ENCODE results near the gene INTS1.
A peak's percentile ranks its signal among the peaks of the same experiment; 100 is the strongest.
"Not testable (repeated sequence)": the region's sequence is repeated elsewhere in the genome, so short reads cannot be mapped to it uniquely, and the experiment has no call there.

INTS1 gene

GRCh38 chr7:1460821-1461645 lies 43.2 kb downstream of the INTS1 start:
- DNase-seq: no peak

DNA sequence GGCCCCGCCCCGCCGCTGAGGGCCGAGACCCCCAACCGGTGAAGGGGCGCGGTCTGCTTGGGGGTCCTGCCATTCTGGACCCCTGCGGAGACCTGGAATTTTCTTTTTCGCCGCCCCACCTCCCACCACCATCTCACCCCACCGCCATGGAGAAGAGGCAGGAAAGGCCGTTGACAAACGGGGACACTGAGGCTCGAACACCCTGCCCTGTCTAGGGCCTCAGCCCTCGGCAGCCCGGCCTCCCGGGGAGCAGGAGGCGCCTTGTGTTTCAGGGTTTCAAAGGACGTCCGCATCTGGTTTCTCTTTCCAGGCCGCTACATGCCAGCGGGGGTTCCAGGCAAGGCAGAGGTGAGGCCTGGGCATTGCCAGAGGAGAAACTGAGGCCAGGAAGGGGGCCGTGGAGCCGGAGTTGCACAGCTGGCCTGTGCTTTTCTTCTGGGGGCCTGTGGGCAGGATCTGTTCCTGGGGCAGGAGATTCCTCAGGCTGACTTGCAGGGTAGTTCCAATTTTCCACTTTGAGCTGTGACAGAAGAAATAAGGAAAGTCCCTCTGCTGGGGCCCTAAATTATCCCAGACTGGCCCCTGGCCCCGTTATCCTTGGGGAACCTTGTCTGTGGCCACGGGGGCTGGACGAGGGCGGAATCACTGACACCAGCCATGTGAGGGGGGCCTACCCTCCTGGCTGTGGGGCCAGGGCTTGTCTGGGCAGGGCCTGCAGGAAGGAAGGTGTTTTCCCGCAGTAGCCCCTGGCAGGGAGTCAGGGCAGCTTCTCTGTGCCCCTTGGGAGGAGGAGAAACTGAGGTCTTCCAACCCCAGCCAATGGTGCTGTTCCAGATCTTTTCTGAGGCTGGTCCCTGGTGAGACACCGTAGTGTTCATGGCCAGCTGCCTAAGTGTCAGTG lies 44.0 kb downstream of the INTS1 start:
- no peak for DNase-seq

- peak; percentile 88 to 92 for DNase-seq
These were observed 44.7 kb downstream of the INTS1 start for GRCh38 chr7:1459512-1459892.

- DNase-seq: no peak
These were observed 45.3 kb downstream of the INTS1 start, which contains the start of gene MICALL2 for GRCh38 chr7:1458683-1459511. MICALL2 (minus strand) TSS chr7:1459470; CDS start chr7:1459326, 144 bp downstream.

- DNase-seq: no peak
These were observed 46.1 kb downstream of the INTS1 start for GRCh38 chr7:1457949-1458682.

- DNase-seq: no peak
These were observed 46.9 kb downstream of the INTS1 start for GRCh38 chr7:1457059-1457948.

GRCh38 chr7:1455955-1456354 lies 48.2 kb downstream of the INTS1 start:
- no peak for DNase-seq

DNA sequence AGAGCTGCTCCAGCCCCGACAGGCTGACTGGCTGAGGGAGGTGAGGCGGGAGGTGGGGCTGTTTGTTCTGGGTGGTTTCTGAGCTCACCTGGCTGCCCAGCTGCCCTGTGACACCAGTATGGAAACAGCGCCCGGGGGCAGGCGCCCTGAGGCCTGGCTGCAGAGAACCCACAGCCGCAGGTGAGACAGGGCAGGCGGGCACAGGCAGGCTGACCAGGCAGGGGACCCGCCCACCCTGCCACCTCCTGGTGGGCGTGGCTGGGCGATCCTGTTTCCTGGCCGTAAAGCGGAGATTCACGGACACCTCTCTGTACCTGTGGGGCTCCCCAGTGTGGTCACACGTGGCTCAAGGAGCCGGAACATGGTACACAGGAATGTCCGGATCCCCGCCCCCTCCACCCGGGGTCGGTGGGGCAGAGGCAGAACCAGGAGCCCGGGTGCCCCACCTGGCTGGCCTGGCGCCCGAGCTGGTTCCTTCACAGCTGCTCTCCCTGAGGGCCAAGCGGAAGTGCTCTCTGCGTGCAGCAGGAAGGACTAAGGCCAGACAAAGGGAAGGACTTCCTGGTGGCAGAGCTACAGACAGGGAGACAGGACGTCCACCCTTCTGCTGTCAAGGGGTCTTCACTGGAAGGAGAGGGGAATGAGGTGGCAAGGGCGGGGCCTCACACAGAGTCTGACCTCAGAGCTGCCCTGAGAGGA lies 48.8 kb downstream of the INTS1 start:
- no peak for DNase-seq

DNA sequence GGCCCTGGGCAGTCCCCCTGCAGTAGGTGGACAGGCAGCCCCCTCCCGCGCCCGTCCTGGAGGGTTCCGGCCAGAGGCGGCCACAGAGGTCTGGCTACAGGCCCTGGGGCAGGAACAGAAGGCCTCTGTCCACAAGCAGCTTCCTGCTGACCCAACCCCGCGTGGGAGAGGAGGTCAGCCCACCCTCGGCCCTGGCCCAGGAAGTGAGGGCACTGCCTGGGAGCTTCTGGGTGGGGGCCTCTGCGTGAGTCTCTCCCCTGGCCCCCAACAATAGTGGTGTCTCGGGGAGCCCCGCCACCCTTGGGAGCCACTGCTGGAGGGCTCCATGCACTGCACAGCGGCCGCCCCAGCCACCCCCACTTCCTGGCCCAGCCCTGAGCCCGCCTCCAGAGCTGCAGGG lies 49.6 kb downstream of the INTS1 start:
- no peak for DNase-seq

DNA sequence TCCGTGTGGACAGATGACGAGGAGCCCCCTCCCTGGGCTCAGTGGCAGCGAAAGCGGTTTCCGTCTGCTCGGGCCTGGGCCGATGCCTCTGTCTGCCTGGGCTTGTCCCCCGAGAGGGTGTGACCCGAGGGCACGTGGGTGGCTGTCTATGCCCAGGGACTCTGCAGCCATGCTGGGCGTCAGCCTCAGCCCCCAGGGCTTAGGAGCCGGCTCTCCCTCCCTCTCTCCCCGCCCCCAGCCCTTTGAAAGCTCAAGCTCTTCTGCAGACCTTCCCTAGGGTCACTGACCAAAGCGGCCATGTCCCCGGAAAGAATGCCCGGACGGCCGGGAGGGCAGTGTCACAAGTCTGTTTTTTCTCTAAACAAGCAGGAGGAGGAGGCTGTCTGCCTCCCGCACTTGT lies 52.0 kb downstream of the INTS1 start:
- DNase-seq: no peak

- DNase-seq: no peak
These were observed 53.2 kb downstream of the INTS1 start for GRCh38 chr7:1450987-1451386.

- DNase-seq: no peak
These were observed 53.8 kb downstream of the INTS1 start for GRCh38 chr7:1450431-1450830.

DNA sequence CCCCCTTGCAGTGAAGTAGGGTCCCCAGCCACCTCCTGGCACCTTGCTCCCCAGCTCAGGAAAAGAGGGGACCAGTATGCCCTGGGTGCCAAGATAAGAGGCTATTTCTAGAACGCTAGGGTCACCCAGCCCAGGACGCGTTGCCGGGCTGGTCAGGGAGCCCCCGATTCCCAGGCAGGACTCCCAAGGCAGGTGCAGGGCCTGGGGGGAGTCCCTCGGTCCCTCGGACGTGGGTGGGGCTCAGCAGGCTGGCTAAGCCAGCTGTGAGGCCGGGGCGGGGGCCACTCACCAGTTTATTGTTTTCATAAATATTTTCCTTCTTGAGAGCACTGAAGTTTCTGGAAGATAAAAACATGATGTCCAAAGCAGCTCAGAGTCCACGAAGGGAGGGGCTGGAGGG lies 54.2 kb downstream of the INTS1 start:
- DNase-seq: no peak

- DNase-seq: no peak
These were observed 54.7 kb downstream of the INTS1 start for GRCh38 chr7:1449501-1449900.

- DNase-seq: no peak
These were observed 55.2 kb downstream of the INTS1 start for GRCh38 chr7:1448958-1449357.

GRCh38 chr7:1447551-1448244 lies 56.5 kb downstream of the INTS1 start:
- DNase-seq: no peak

- no peak for DNase-seq
These were observed 57.1 kb downstream of the INTS1 start for GRCh38 chr7:1447112-1447511.

- no peak for DNase-seq
These were observed 57.6 kb downstream of the INTS1 start for GRCh38 chr7:1446620-1447032.

DNA sequence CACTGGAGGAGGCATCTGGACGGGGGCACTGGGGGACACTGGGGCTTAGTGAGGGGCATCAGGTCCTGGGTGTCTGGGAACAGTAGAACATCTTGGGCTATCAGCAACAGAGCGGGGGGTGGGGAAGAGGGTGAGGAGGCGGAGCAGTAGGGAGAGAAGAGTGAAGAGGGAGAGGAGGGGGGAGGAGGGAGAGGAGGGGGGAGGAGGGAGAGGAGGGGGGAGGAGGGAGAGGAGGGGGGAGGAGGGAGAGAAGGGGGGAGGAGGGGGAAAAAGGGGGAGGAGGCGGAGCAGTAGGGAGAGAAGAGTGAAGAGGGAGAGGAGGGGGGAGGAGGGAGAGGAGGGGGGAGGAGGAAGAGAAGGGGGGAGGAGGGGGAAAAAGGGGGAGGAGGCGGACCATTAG lies 58.2 kb downstream of the INTS1 start:
- not testable (repeated sequence) for DNase-seq

GRCh38 chr7:1445341-1445740 lies 58.8 kb downstream of the INTS1 start:
- no peak for DNase-seq
